ENCODE data around the gene RBPJ. TPM values are rescaled to one million over a fixed set of nuclear protein-coding genes. Genes with fewer than 3 reads are reported as not detected.

RBPJ gene
- total RNA-seq, 1 donor from 2014 or later, result 121 TPM

- DNase-seq, result no peak
- Mint-ChIP-seq H3K4me3 (ENCODE audit: unreplicated experiment) (no peak overlapping the region), H3K9me3 (ENCODE audit: unreplicated experiment) (no peaks in the 10 kb centered on the region), H3K27ac (ENCODE audit: unreplicated experiment) (no peak overlapping the region), H3K27me3 (ENCODE audit: unreplicated experiment) (no peaks in the 10 kb centered on the region), H3K36me3 (ENCODE audit: unreplicated experiment) (no peaks in the 10 kb centered on the region), H3K4me1 (ENCODE audit: low read depth, unreplicated experiment) (no peaks in the 10 kb centered on the region)
- TF ChIP-seq CTCF (IDR thresholded peaks at IDR 0.05; ENCODE audit: partially characterized antibody, unreplicated experiment), result no peak
Observed at GRCh38 chr4:26432419-26432818, 111.6 kb downstream of the RBPJ start.

DNA sequence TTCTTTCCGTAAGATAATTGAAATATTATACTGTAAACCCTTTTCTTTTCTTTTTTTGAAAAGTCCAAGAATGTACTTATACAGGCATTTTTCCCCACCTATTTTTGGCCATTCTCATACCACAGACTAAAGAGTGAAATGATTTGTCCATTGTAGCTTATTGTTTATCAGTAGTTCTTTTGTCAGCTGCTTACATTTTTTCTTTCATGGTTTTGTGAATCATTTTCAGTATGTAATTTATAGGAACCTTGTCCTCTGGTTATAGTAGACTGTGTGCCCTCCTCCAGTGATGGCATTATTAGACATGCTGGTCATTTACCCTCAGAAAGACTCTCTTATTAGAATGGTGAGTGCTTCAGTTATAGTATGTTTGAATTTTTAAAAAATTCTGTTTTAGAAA lies 112.7 kb downstream of the RBPJ start:
- no peak for DNase-seq
- Mint-ChIP-seq H3K4me1 (ENCODE audit: low read depth, unreplicated experiment) (no peaks in the 10 kb centered on the region), H3K36me3 (ENCODE audit: unreplicated experiment) (no peaks in the 10 kb centered on the region), H3K4me3 (ENCODE audit: unreplicated experiment) (no peak overlapping the region), H3K27ac (ENCODE audit: unreplicated experiment) (no peak overlapping the region), H3K9me3 (ENCODE audit: unreplicated experiment) (no peaks in the 10 kb centered on the region), H3K27me3 (ENCODE audit: unreplicated experiment) (no peaks in the 10 kb centered on the region)
- TF ChIP-seq CTCF (IDR thresholded peaks at IDR 0.05; ENCODE audit: partially characterized antibody, unreplicated experiment), result no peak

- Mint-ChIP-seq H3K9me3 (ENCODE audit: unreplicated experiment) (no peaks in the 10 kb centered on the region), H3K27me3 (ENCODE audit: unreplicated experiment) (no peaks in the 10 kb centered on the region), H3K27ac (ENCODE audit: unreplicated experiment) (no peak overlapping the region), H3K4me1 (ENCODE audit: low read depth, unreplicated experiment) (no peaks in the 10 kb centered on the region), H3K4me3 (ENCODE audit: unreplicated experiment) (no peak overlapping the region), H3K36me3 (ENCODE audit: unreplicated experiment) (no peaks in the 10 kb centered on the region)
- no peak for TF ChIP-seq CTCF (IDR thresholded peaks at IDR 0.05; ENCODE audit: partially characterized antibody, unreplicated experiment)
- no peak for DNase-seq
Observed at GRCh38 chr4:26434030-26434639, 113.3 kb downstream of the RBPJ start.

DNA sequence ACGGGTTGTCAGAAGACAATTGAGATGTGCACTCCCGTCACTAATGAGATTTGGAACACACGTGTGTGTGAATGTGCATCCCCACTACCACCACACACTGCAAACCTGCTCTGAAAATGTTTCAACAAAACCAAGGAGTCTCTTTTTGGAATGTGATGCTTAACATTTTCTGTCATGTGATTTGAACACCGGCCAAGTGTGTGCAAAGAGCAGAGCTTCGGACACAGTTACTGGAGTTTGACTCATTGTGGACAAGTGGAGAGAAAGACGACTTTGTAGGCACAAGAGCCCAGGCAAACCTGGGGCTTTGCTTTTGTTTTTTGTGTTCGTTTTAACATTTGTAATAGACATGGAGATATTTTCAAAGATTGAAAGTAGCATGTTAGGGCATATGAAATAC lies 120.3 kb downstream of the RBPJ start:
- H3K36me3 Mint-ChIP-seq (ENCODE audit: unreplicated experiment), result peaks cover 34% of the 10 kb centered on the region
- peaks cover 1% of the 10 kb centered on the region for H3K9me3 Mint-ChIP-seq (ENCODE audit: unreplicated experiment)
- H3K4me1 Mint-ChIP-seq (ENCODE audit: low read depth, unreplicated experiment), result no peaks in the 10 kb centered on the region
- H3K27me3 Mint-ChIP-seq (ENCODE audit: unreplicated experiment), result peaks cover 1% of the 10 kb centered on the region
- H3K4me3 Mint-ChIP-seq (ENCODE audit: unreplicated experiment), result no peak overlapping the region
- no peak overlapping the region for H3K27ac Mint-ChIP-seq (ENCODE audit: unreplicated experiment)
- DNase-seq, result no peak
- no peak for TF ChIP-seq CTCF (IDR thresholded peaks at IDR 0.05; ENCODE audit: partially characterized antibody, unreplicated experiment)

DNA sequence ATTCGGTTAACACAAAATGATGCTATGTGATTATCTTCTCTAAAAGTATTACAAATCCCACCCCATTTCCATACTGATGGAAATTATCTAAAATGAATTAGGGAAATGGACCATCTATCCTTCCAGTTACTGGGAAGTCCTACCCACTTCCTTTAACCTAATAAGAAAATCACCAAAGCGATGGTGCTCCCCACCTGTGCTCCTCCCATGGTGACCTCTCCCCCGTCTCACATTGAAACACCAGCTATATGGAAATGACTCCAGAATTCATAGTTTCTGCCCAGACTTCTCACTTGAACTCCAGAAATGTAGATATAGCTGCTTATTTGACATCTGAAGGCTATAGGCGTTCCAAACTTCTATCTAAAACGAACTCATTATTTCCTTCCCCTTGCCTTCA lies 121.0 kb downstream of the RBPJ start:
- no peak for TF ChIP-seq CTCF (IDR thresholded peaks at IDR 0.05; ENCODE audit: partially characterized antibody, unreplicated experiment)
- Mint-ChIP-seq H3K27ac (ENCODE audit: unreplicated experiment) (no peak overlapping the region), H3K27me3 (ENCODE audit: unreplicated experiment) (peaks cover 1% of the 10 kb centered on the region), H3K9me3 (ENCODE audit: unreplicated experiment) (peaks cover 3% of the 10 kb centered on the region), H3K4me1 (ENCODE audit: low read depth, unreplicated experiment) (no peaks in the 10 kb centered on the region), H3K36me3 (ENCODE audit: unreplicated experiment) (peaks cover 34% of the 10 kb centered on the region), H3K4me3 (ENCODE audit: unreplicated experiment) (no peak overlapping the region)
- DNase-seq, result no peak

All from glutamatergic neuron (in vitro differentiated cells).